Activated T-cell treated with anti-CD3 and anti-CD28 coated beads for 48 hours (primary cell): ENCODE results near the gene APEH.

Experiments
- DNase-seq: peaks from one replicate; pipeline ENCODE4 v3.0.0-alpha.2; 2020; ENCODE audit warnings: low read depth

Gene APEH

GRCh38 chr3:49650637-49651036 is 23.5 kb upstream of the APEH start:
- no peak for DNase-seq

- no peak for DNase-seq
Observed at GRCh38 chr3:49652218-49652902, 21.8 kb upstream of the APEH start.

- DNase-seq: no peak
Observed at GRCh38 chr3:49652903-49653415, 21.2 kb upstream of the APEH start.

- DNase-seq: no peak
Observed at GRCh38 chr3:49653621-49654020, 20.5 kb upstream of the APEH start.

- DNase-seq: no peak
Observed at GRCh38 chr3:49654176-49654825, 19.9 kb upstream of the APEH start.

- DNase-seq: no peak
Observed at GRCh38 chr3:49654955-49655556, 19.1 kb upstream of the APEH start.

GRCh38 chr3:49655731-49656285 is 18.3 kb upstream of the APEH start:
- no peak for DNase-seq

GRCh38 chr3:49656541-49657112 is 17.5 kb upstream of the APEH start:
- DNase-seq: no peak

- DNase-seq: no peak
Observed at GRCh38 chr3:49657208-49657915, 16.8 kb upstream of the APEH start.

- DNase-seq: no peak
Observed at GRCh38 chr3:49658711-49659110, 15.4 kb upstream of the APEH start.

- no peak for DNase-seq
Observed at GRCh38 chr3:49659756-49660155, 14.4 kb upstream of the APEH start.

- no peak for DNase-seq
Observed at GRCh38 chr3:49661281-49661680, 12.9 kb upstream of the APEH start.

- no peak for DNase-seq
Observed at GRCh38 chr3:49662021-49662420, 12.1 kb upstream of the APEH start.

GRCh38 chr3:49662720-49663413 is 11.3 kb upstream of the APEH start:
- DNase-seq: no peak

- no peak for DNase-seq
Observed at GRCh38 chr3:49663831-49664230, 10.3 kb upstream of the APEH start.

- DNase-seq: no peak
Observed at GRCh38 chr3:49664300-49664699, 9.9 kb upstream of the APEH start.

- DNase-seq: no peak
Observed at GRCh38 chr3:49665822-49666519, 8.2 kb upstream of the APEH start.

- no peak for DNase-seq
Observed at GRCh38 chr3:49666592-49666991, 7.6 kb upstream of the APEH start.

- DNase-seq: no peak
Observed at GRCh38 chr3:49667701-49668413, 6.3 kb upstream of the APEH start.

GRCh38 chr3:49668414-49668797 is 5.7 kb upstream of the APEH start:
- DNase-seq: no peak
